Measurements from ENCODE around the gene AGFG1.

Gene AGFG1
- long read RNA-seq, partial matches to known transcripts: 7 of 11 reads
- long read RNA-seq, other reads (novel, unspliced or antisense): 3 of 11 reads

GRCh38 chr2:227471924-227472264 lies at the start of gene AGFG1:
AGFG1 (plus strand) TSS chr2:227472156; CDS start chr2:227472422, 266 bp downstream.
- Histone ChIP-seq H3K27me3 (ENCODE audit: insufficient read depth, poor library complexity, severe bottlenecking) (no peaks in the 10 kb centered on the region), H3K4me3 (replicated peaks; ENCODE audit: insufficient read depth, low read length) (peak within 1 kb of the TSS; percentile 93), H3K27ac (replicated peaks) (peak within 1 kb of the TSS; percentile 54)
- DNase-seq (ENCODE audit: low read depth in 1 of 2, low spot score in 1 of 2): peak; percentile 68 to 88
- TF ChIP-seq CTCF (IDR thresholded peaks at IDR 0.05; ENCODE audit: insufficient read depth, low read length) (peak; percentile 93), REST (IDR thresholded peaks at IDR 0.05; ENCODE audit: insufficient replicate concordance, low read depth) (no peak), POLR2AphosphoS5 (IDR thresholded peaks at IDR 0.05; ENCODE audit: low read depth) (peak; percentile 54; the same call in 1 of the 2 replicates)

GRCh38 chr2:227423656-227424499 lies 48.1 kb upstream of the AGFG1 start:
- Histone ChIP-seq H3K27me3 (ENCODE audit: insufficient read depth, poor library complexity, severe bottlenecking) (no peaks in the 10 kb centered on the region), H3K4me3 (replicated peaks; ENCODE audit: insufficient read depth, low read length) (no peak overlapping the region), H3K27ac (replicated peaks) (no peak overlapping the region)
- DNase-seq (ENCODE audit: low read depth in 1 of 2, low spot score in 1 of 2): no peak
- TF ChIP-seq SPI1 (IDR thresholded peaks at IDR 0.05; ENCODE audit: borderline replicate concordance, low read depth) (no peak), REST (IDR thresholded peaks at IDR 0.05; ENCODE audit: insufficient replicate concordance, low read depth) (no peak), POLR2AphosphoS5 (IDR thresholded peaks at IDR 0.05; ENCODE audit: low read depth) (no peak), CTCF (IDR thresholded peaks at IDR 0.05; ENCODE audit: insufficient read depth, low read length) (no peak), GABPA (IDR thresholded peaks at IDR 0.05; ENCODE audit: low read depth) (no peak)

- Histone ChIP-seq H3K4me3 (replicated peaks; ENCODE audit: insufficient read depth, low read length) (no peak overlapping the region), H3K27ac (replicated peaks) (no peak overlapping the region), H3K27me3 (ENCODE audit: insufficient read depth, poor library complexity, severe bottlenecking) (no peaks in the 10 kb centered on the region)
- DNase-seq (ENCODE audit: low read depth in 1 of 2, low spot score in 1 of 2): no peak
- no peak for TF ChIP-seq SPI1 (IDR thresholded peaks at IDR 0.05; ENCODE audit: borderline replicate concordance, low read depth)
- TF ChIP-seq CTCF (IDR thresholded peaks at IDR 0.05; ENCODE audit: insufficient read depth, low read length): no peak
These were observed 43.1 kb upstream of the AGFG1 start for GRCh38 chr2:227428731-227429285.
